Neural cell (in vitro differentiated cells): Measurements from ENCODE around the gene CAMK1D.

ENCODE experiments used
- EZH2 ChIP-seq: fragments of 200-600, 300-800 bp; shearing (Covaris generic), sonication (generic); IDR thresholded peaks from 2 replicates; pipeline ENCODE4 v1.6.1; 2014; ENCODE audit warnings: antibody characterized with exemption, low read length, borderline replicate concordance, mild to moderate bottlenecking; ENCODE audit not compliant: insufficient read depth, poor library complexity, severe bottlenecking
- POLR2AphosphoS5 ChIP-seq: IDR thresholded peaks from 2 replicates; pipeline ENCODE4 v1.6.1; 2012
- SMC3 ChIP-seq: fragments of 450-650 bp; conservative IDR thresholded peaks from 2 replicates; pipeline ENCODE4 v1.6.1; 2014; ENCODE audit warnings: antibody characterized with exemption, mild to moderate bottlenecking, moderate library complexity; ENCODE audit not compliant: poor library complexity
- TF ChIP-seq, protein P1 (sequence below): fragments of 450-650 bp; IDR thresholded peaks from 2 replicates; pipeline ENCODE4 v1.5.1; 2014; ENCODE audit warnings: antibody characterized with exemption, mild to moderate bottlenecking, moderate library complexity; ENCODE audit not compliant: poor library complexity, severe bottlenecking

DNA sequence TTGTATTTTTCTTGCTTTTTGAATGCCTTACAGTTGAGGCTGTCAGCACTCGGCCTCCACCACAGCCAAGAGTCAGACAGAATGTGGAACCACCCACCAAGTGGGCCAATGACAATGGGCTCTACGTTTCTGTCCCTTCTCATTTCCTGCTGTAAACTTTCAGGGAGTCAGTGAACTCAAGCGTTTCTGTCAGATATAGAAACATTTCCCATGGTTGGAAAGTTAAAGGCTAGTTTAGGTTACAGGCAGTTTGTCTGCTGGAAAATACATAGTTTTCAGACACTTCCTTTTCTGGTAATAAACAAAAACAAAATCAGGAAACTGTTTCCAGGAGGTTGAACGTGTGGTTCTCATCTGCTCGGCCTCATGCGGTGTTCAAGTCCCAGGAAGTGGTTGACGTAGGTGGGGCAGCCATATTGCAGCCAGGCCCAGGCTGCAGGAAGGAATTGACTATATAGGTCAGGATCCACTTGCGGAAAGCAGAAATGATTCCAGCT lies 245.1 kb downstream of the CAMK1D start:
- no peak for TF ChIP-seq EZH2
- TF ChIP-seq, protein P1, sequence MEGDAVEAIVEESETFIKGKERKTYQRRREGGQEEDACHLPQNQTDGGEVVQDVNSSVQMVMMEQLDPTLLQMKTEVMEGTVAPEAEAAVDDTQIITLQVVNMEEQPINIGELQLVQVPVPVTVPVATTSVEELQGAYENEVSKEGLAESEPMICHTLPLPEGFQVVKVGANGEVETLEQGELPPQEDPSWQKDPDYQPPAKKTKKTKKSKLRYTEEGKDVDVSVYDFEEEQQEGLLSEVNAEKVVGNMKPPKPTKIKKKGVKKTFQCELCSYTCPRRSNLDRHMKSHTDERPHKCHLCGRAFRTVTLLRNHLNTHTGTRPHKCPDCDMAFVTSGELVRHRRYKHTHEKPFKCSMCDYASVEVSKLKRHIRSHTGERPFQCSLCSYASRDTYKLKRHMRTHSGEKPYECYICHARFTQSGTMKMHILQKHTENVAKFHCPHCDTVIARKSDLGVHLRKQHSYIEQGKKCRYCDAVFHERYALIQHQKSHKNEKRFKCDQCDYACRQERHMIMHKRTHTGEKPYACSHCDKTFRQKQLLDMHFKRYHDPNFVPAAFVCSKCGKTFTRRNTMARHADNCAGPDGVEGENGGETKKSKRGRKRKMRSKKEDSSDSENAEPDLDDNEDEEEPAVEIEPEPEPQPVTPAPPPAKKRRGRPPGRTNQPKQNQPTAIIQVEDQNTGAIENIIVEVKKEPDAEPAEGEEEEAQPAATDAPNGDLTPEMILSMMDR: no peak
- TF ChIP-seq POLR2AphosphoS5: no peak
- no peak for TF ChIP-seq SMC3
